Measurements from ENCODE around the gene EXD3.
A peak's percentile ranks its signal among the peaks of the same experiment; 100 is the strongest.

EXD3 gene

DNA sequence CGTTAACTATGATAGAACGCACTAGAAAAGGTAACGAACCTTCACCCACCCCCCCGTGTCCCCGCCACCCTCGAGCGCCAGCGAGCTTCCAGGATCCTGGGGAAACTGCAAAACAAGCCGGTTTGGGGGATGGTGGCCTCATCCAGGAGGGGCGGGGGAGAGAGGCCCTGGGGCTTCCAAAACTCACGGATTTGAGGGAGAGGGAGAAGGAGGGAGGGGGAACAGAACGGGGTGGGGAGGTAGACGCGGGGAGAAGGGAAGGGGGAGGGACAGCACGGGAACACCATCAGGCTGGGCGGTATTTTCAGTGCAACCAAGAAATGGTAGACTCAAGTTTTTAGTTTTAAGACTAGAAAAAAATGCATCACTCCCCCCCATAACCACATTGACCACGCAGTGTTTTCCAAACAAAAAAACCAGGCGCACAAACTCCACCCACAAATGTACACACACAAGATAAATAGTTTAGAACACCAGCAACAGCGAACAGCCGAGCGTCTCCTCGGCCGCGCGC lies 122.3 kb downstream of the EXD3 start:
- peak in 2 of 56 donors; percentile 32 to 47 for DNase-seq

GRCh38 chr9:137299938-137300337 lies 123.0 kb downstream of the EXD3 start:
- DNase-seq = peak in 16 of 56 donors; percentile 13 to 68 (median 49)

- DNase-seq = no peak
These were observed 123.8 kb downstream of the EXD3 start for GRCh38 chr9:137299203-137299565.

DNA sequence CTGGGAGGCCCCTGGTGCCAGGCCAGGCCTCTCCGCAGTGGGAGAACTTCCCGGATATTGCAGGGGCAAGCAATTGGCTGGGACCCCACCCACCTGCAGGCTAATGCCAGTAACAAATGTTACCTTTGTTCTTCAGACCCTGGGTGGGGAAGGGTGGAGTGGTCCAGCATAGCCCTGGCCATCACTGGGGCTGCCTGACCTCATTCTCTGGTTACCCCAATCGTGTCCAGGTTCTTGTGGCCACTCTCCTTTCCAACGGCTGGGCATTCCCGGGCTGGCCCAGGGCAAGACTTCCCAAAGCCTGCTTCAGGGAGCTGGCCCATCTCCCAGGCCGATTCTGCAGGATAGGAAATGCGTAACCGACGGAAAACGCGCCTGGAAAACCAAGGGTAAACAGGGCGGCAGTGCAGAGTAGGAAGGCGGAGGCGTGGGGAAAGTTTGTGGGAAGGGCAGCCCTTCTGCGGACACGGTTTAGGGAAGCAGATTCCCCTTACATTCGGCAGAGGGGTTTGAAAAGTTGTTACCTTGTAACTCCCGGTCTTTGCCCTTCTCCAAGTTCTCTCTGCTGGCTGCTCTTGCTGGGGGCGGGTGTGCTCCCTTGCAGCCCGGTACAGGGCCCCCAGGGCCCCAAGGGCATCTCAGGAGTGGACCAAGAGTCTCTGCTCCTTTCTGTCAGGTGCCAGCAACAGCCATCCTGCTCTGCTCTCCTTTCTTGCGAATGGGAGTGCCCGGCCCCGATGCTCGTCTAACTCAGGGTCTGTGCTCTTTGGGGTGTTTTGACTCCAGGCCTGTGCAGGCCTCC lies 124.4 kb downstream of the EXD3 start:
- DNase-seq = peak in 8 of 56 donors; percentile 26 to 68 (median 50)

GRCh38 chr9:137297966-137298365 lies 125.0 kb downstream of the EXD3 start:
- DNase-seq = no peak

DNA sequence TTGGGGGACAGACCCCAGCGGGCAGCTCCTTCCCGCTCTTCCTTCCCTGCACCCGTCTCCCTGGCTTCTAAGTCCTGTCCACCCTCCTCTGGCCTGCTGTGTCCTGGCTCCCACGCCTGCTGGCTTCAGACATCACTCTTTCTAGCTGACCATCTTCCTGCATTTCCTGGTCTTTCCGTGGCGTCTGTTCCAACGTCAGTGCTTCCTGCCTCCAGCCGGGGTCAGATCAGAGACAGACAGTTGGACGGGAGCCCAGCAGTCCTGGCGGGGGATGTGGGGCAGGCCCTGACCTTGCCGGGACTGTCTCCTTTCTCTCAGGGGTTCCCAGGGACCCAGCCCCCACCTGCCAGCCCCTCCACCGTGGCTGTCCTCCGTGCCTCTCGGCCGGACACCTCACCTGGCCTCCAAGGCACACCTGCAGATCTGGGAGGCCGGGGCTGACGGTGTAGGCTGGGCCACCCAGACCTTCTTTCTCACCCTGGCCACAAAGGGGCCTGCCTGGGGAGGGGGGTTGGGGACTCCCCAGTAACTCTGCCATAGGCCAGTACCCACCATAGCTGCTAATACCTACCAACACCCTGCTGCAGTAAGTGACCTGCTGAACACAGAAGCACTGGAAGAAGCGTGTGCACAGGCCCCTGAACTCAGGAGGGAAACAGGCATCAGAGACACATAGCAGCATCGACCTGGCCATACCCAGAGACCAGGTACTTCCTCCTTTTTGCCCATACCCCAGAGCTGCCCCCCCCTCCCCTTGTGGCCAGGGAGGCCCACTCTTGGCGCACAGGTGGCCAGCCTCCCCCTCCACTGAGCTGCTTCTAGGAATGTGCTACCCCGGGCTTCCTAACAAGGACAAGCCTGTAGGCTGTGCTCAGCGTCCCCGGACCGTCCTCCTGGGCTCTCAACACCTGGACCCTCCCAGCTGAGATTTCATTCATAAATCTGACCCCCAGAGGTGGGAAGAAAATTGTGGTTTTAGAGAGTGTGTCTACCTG lies 126.0 kb downstream of the EXD3 start:
- no peak for DNase-seq

- DNase-seq = no peak
These were observed 126.9 kb downstream of the EXD3 start for GRCh38 chr9:137295849-137296669.

DNA sequence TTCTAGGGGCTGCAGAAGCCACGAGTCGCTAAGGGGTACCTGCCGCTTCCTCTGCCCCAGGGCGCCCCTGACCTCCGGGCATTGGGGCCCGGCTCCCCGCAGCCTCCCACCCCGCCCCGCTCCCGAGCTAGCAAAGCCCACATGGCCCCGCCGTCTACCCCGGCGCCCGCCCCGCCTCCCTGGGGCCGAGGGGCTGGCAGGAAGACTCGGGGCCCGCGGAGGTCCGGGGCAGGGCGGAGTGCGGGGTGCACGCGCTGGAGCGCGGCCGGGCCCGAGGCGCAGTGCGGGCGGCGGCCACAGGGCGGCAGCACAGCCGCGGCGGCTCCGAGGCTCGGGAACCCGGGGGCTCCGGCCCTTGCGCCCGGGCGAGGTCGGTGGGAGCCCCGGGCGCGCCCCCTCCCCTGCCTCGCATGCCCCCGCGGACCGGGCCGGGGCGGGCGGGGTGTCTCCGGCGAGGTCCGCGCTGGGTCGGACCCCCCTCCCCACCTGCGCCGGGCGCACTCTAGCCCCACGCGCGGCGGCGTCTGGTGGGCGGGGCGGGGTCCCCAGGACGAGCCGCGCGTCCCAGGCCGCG lies 127.6 kb downstream of the EXD3 start:
- DNase-seq = no peak

DNA sequence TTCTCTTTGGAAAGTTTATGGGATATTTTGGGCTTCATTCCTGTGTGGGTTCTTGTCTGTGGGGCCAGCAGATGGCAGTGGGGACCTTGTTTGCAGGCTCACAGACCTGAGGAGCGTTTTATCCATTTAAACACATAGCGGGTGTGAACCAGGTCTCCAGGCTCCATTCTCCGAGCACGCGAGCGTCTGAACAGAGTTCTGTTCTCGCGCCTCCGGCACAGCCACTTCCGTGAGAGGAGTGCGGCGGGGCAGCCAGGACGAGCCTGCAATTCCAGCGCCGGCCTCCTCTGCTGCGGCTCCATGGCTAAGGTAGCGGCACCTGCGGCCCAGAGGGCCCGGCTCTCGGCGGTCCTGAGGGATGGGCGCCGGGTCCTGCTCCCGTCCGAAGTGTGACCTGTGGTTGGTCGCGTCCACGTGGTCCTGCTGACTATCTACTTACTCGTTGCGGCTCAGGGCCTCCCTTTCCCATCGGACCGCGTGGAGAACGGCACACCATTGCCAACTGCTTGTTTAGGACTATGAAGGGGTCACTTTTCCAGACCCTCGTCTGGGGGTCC lies 128.2 kb downstream of the EXD3 start:
- DNase-seq = no peak

- no peak for DNase-seq
These were observed 128.8 kb downstream of the EXD3 start for GRCh38 chr9:137294091-137294680.

DNA sequence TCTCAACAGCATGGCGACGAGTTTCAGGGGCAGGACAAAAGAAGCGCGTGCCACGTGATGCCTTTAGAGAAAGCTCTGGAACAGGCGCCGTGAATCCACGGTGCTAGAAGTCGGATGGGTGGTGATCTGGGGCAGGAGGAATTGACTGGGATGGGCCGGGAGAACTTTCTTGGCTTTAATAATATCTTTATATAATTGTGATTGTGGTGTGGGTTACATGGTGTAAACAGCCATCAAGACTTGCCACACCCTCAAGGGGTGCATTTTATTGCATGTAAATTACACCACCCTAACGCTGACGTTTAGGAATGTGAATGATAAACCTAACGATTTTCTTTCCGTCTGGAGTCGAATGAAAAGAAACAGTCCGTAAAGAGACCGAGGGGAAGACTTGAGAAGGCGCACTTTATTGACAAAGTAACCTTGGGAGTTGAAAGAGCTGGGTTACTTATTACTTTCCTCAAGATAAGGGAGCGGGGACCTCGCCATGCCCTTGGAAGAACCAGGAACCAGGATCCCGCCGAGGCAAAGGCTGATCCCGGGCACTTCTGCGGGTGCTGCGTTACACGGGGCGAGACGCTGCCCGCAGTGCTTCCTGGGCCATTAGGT lies 129.4 kb downstream of the EXD3 start:
- no peak for DNase-seq

DNA sequence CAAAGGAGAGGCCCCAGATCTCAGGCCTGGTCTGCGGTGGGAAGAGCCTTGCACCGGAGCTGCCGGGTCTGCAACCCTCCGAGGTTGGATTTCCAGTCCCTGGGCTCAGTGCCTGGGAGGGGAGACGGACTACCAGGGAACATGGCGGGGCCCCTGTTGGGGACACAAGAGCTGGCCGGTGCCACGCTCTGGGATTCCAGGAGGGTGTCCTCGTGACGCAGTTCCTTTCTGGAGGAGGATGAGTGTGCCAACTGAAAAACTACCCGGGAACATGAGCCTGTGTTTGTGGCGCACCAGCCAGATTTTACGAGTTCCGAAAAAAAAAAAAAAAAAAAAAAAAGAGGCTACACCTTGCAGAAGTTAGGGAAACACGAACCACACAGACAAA lies 129.9 kb downstream of the EXD3 start:
- peak in 4 of 56 donors; percentile 21 to 52 (median 36) for DNase-seq

GRCh38 chr9:137286975-137287383 lies 136.0 kb downstream of the EXD3 start:
- DNase-seq = no peak

GRCh38 chr9:137281345-137282116 lies 141.4 kb downstream of the EXD3 start:
- no peak for DNase-seq

DNA sequence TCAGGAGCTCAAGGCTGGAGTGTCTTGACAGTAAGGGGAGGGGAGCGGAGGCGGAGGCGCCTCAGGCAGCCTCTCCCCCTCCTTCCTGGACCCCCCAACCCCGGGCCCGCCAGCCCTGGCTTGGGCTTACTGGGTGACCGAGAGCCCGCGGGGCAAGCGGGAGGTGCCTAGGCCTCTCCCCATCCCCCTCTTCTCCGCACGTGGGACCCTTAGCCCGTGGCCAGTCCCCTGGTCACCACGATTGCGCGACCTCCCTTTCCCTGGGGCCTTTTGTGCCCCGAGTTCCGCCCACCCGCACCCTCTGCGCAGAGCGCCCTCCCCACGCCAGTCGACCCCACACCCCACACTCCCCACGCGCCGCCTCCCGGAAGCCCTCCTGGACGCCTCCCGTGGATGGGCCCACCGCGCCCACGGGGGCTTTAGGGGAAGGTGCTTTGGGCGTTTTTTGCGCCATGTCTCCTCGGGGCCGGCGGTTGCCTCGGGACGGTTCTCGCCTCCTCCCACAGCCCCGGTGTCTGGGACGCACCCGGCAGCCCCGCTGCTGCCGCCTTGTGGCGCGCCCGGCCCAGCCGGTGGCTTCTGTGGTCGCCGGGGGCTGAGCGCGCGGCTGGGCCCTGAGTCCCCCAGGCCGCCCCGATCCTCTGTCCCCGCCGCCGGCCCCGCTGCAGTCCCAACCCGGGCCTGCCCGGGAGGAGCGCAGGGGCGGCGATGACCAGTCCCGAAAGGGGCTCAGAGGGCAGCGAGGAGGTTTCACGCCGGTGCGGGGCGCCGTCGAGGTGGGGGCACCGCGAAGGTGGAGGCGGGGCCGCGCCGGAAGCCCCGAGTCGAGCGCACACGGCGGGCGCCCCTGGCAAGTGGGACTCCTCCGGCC lies 142.3 kb downstream of the EXD3 start:
- DNase-seq = no peak

DNA sequence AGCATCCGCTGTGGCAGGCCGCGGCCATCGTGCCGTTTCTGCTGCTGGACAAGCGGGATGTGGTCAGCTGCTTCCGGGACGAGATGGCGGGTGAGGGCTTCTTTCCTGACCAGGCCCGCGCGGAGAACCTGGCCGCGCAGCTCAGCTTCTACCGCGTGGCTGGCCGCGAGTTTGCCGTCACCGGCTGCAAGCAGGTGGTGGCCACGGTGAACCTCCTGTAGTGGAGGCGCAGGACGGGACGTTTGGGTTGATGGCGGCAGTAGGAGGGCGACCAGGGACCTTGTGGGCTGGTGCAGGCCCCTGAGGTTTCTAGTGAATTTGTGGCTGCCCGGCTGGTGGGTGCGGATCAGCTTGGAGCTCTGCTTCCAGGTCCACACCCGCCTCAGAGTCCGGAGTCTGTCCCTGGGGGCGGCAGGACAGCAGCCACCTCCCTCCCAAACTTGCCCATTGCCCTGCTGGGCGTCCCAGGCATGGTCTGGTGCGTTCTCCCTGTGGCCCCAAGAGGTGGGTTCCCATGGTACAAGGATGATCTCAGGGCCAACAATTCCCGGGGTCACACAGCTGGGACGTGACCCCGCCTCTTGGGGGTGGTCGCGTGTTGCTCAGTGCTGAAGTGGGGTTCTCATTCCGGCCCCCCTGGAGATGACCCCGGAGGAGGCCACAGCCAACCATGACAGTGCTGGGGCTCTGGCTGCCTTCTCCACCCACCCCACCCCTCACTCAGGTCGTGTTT lies 143.1 kb downstream of the EXD3 start:
- no peak for DNase-seq

All from nucleus accumbens (tissue), 56 donors.